HG02678 (cell line): ENCODE results near the gene RGS11.
"Not testable (repeated sequence)": the region's sequence is repeated elsewhere in the genome, so short reads cannot be mapped to it uniquely, and the experiment has no call there.

Experiments used
- ATAC-seq: cut with Tn5 transposase; IDR thresholded peaks from one replicate; pipeline ENCODE4 v1.9.1; 2021; ENCODE audit warnings: mild to moderate bottlenecking, moderate library complexity; ENCODE audit not compliant: unreplicated experiment

RGS11 gene

GRCh38 chr16:280991-281659 lies 5.4 kb upstream of the RGS11 start:
- no peak for ATAC-seq

- ATAC-seq = no peak
These were observed 4.8 kb upstream of the RGS11 start, which contains the start of gene ARHGDIG for GRCh38 chr16:280552-280951. TSS of gene ARHGDIG (plus strand) at chr16:280591. CDS start at chr16:280681, 90 bp downstream.

- ATAC-seq = no peak
These were observed 4.3 kb upstream of the RGS11 start for GRCh38 chr16:280005-280460.

GRCh38 chr16:279531-279930 lies 3.8 kb upstream of the RGS11 start:
- no peak for ATAC-seq

- no peak for ATAC-seq
These were observed 3.2 kb upstream of the RGS11 start for GRCh38 chr16:278863-279366.

GRCh38 chr16:276426-277077 lies 808 bp upstream of the RGS11 start:
- no peak for ATAC-seq

DNA sequence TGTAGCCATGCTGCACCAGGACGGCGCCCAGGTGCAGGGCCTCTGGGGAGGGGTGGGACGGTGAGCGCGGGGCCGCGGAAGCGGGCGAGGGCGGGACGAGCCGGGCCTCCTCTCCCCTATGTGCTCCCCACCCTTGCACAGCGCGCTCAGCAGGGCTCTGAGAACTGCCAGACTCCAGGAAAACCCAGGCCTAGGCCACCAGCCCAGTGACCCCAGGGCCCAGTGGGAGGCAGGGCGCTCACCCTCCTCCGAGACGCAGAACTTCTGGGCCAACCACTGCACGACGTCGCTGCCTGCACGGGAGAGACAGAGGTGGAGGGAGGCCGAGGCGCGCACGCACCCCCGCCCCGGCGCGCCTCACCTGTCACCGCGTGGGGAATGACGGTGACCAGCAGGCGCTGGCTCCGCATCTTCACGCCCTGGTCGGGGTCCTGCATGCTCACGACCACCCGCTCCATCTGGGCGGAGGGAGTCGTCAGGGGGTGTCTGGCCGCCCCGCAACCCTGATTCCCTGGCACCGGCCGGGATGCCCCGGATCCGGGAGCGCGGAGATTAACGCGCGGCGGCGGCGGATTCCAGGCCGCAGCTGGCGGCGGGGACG lies 603 bp downstream of the RGS11 start:
- no peak for ATAC-seq

DNA sequence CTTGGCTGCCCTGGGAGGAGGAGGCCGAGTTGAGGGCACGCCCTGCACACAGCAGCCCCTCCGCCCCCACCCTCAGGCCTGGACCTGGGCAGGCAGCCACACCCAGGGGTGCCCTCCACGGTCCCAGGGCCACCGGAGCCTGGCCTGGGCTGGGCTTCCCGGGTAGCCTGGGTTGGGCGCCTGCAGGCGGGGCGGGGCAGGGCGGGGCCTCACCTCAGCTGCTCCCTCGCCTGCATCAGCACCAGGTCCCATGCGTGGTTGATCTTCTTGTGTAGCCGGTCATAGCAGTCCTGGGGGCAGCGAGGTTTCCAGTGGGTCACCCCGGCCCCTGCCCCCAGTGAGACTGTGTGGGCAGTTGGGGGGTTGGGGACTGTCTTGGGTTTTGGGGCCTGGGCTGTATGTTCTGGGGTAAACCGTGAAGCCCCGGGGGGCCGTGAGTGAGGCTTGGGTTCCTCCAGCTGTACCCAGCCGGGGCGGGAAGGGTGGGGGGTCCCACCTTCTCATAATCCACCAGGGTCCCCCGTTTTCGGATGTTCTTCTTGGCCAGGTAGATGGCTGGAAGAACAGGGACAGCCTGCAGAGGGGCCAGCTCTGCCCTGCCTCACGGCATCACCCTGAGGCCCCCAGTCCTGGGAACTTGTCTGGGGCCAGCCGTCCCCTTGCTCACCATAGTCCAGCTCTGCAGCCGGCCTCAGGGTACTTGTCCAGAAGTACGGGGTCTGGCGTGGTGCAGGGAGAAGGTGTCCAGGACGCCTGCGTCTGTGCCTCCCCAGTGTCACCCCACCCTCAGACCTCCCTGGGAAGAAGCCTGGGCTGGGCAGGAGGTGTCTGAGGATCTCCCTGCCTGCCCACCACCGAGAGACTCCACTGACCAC lies 2.0 kb downstream of the RGS11 start:
- ATAC-seq = no peak

GRCh38 chr16:272633-273546 lies 2.9 kb downstream of the RGS11 start:
- no peak for ATAC-seq

DNA sequence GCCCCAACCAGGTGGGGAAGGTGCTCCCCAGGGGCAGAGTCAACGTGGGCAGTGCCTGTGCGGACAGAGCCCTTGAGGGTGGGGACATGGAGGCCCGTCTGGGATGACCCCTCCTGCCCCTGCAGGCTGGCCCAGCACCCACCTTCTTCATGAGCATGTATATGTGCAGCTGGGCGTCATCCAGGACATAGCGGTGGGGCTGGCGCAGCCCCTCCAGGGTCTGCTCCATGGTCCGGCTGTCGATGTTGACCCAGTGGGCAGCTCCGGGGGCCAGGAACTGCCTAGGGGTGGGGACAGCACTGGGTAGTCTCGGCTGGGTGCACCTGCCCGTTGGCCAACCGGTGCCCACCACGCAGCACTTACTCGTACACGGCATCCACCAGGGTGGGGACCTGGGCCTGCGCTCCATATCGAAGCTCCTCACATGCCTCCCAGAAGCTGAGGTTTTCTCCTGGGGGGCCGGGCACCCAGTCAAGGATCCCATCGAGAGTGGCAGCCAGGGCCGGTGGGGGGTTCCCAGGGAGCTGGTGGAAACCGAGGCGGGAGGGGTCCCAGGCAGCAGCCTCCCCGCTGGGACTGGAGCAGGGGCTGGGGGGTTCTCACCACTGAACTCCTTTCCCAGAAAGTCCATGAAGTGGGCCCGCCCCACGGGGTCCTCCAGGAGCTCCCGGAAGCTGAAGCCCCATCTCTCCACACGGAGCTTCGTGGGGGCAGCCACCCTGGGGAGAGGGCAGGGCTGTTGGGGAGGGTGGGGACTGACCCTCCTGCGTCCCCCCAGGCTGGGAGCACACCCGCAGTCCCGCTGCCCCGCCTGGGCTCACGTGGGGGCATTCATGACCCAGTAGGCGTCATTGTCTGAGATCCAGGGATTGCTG lies 5.1 kb downstream of the RGS11 start:
- ATAC-seq = no peak

DNA sequence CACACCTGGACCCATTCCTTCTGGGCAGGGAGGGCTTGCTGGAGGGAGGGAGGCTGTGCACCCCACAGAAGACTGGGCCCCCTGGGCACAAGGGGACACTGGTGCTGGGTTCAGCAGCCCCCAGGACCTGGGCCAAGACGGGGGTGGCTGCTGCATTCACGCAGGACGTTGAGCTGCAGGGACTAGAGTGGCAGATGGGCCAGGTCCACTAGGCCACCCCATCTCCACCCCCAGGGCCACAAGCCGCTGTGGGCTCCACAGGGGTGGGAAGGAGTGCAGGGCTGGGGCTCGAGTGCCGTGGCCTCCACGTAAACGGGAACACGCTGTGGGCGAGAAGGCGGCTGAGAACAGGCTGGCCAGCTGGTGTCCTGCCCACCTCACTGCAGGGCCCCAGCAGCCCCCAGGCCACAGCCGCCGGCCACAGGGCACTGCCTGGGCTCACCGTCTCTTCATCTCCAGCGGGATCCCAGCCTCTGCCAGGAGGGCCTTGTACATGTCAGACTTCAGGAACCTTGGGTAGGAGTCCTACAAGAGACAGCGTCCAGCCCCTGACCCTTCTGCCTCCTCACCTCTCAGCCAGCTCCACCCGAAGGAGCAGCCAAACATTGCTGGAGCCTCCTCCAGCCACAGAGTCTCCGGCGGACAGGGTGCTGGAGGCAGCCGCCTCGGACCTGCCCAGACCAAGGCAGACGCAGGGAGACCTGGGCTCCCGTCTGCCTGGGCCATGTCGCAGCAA lies 6.5 kb downstream of the RGS11 start:
- no peak for ATAC-seq

GRCh38 chr16:268141-269053 lies 7.3 kb downstream of the RGS11 start:
- ATAC-seq = no peak

GRCh38 chr16:267562-267961 lies 8.2 kb downstream of the RGS11 start:
- ATAC-seq = not testable (repeated sequence)

DNA sequence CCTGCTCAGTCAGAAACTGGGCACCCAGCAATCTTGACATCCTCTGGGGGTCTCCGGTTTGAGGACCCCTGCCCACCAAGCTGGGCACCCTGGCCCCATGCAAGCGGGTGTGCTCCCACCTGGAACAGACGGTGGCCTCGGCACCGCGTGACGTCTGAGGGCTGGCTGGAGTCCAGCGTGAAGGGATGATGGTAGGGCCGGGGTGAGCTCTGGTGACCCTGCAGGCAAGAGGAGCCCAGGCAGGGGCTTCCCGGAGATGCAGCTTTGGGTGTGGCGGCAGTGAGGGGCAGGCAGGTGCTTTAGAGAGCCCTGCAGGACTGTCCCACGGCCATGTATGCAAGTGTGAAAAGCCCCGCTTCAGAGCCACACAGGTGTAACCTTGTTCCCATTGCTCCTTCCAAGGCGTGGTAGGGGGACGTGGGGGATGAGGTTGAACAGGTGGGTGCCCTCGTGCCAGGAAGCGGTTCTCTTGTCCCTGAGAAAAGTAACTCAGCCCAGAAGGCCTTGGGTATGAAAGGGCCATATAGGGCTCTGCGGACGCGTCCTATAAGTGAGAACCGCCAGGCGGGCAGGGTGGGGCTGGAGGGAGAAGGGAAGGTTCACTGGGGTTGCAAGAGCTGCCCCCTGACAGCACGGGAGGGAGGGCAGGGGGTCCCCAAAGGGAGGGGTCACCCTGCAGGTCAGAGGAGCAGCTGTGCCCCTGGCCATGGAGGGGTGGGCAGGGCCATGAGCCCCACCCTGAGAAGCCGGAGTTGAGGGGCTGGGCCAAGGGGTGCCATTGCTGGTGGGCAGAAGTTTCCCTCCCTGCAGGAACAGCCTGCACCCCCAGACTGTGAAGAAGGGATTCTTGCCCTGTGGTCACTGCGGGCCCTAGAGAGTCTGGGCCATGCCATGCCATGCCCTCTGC lies 9.2 kb downstream of the RGS11 start:
- no peak for ATAC-seq

DNA sequence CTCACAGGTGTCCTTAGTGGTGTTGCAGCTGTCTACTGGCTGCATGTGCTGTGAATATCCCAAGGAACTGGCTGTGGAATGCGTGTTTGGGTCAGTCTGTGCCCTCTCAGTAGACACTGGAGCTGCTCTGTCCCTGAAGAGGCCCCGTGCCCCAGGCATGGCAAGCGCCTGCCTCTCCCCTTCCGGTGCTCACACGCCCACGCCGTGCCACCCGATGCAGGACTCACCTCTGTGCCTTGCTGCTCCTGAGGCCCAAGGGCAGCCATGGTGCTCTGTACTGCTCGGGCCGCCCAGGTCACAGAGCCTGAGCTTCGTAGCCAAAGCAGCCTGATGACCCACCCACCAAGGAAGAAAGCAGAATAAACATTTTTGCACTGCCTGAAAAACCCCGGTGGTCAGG lies 10.0 kb downstream of the RGS11 start:
- ATAC-seq = no peak

- ATAC-seq = no peak
These were observed 10.7 kb downstream of the RGS11 start for GRCh38 chr16:265002-265529.
